Mesothelial cell of epicardium (in vitro differentiated cells): ENCODE measurements around the gene PREX1. TPM values are rescaled to one million over a fixed set of nuclear protein-coding genes. Genes with fewer than 3 reads are reported as not detected.
A peak's percentile ranks its signal among the peaks of the same experiment; 100 is the strongest.

Experiments used
- DNase-seq, 2 experiments: peaks; one replicate each; pipeline ENCODE4 v3.0.0; 2021; ENCODE audit warnings: low spot score in 2 of 2; ENCODE audit not compliant: unreplicated experiment in 2 of 2
- H3K27ac Mint-ChIP-seq: 2 replicates; pipeline ENCODE4 v1.8.0; 2021; ENCODE audit warnings: mixed read lengths
- H3K27me3 Mint-ChIP-seq: 2 replicates; pipeline ENCODE4 v1.8.0; 2021; ENCODE audit warnings: low read depth, mixed read lengths
- H3K36me3 Mint-ChIP-seq: 2 replicates; pipeline ENCODE4 v1.8.0; 2021; ENCODE audit warnings: mixed read lengths
- H3K4me1 Mint-ChIP-seq: 2 replicates; pipeline ENCODE4 v1.8.0; 2021; ENCODE audit warnings: mixed read lengths
- H3K4me3 Mint-ChIP-seq: 2 replicates; pipeline ENCODE4 v1.8.0; 2021; ENCODE audit warnings: mild to moderate bottlenecking, moderate library complexity, mixed read lengths
- H3K9me3 Mint-ChIP-seq: 2 replicates; pipeline ENCODE4 v1.8.0; 2021; ENCODE audit warnings: mixed read lengths
- total RNA-seq: library from RNA; stranded (reverse); gene quantifications from 3 replicates; pipeline ENCODE4 v1.2.1, GENCODE V29; 2021
- TF ChIP-seq, protein P1 (sequence below): fragments of 200-600 bp; sonication (generic); IDR thresholded peaks from one replicate; pipeline ENCODE4 v1.5.0; 2021; ENCODE audit warnings: antibody characterized with exemption; ENCODE audit not compliant: unreplicated experiment

The PREX1 gene
- total RNA-seq, 1 donor from 2014 or later, result 8.3 TPM

DNA sequence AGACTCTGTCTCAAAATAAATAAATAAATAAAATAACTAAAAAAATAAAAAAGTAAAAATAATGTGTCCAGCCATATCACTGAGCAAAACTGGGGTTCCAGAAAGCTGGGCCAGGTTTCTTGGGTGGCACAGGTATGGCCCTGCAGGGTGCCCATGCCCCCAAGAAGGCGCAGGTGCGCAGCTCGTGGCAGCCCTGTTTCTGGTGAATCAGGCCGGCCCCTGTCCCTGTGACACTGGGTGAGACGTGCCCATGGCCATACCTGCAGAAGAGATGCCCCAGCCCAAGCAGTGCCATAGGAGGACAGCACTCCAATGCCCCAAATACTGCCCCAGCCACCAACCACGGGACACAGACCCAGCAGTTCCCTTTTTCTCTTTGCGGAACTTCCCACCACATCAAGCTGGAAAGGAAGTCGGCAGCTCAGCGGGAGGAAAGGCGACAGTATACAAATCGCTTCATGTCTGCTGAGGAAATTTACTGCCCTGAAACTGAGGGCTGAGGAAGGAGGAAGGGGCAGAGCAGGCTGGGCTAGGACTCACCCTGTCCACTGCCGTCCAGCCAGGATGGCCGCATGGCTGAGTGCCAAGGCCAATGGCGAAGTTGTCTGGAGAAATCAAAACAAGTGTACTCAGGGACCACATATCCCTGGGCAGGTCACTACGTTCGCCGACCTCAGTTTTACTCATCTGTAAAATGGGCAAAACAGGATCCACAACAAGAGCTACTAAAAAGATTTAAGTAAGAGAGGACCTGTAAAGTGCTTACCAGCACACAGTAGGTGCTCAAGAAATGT, 55.4 kb downstream of the PREX1 start:
- TF ChIP-seq, protein P1, sequence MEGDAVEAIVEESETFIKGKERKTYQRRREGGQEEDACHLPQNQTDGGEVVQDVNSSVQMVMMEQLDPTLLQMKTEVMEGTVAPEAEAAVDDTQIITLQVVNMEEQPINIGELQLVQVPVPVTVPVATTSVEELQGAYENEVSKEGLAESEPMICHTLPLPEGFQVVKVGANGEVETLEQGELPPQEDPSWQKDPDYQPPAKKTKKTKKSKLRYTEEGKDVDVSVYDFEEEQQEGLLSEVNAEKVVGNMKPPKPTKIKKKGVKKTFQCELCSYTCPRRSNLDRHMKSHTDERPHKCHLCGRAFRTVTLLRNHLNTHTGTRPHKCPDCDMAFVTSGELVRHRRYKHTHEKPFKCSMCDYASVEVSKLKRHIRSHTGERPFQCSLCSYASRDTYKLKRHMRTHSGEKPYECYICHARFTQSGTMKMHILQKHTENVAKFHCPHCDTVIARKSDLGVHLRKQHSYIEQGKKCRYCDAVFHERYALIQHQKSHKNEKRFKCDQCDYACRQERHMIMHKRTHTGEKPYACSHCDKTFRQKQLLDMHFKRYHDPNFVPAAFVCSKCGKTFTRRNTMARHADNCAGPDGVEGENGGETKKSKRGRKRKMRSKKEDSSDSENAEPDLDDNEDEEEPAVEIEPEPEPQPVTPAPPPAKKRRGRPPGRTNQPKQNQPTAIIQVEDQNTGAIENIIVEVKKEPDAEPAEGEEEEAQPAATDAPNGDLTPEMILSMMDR, result no peak
- Mint-ChIP-seq H3K36me3 (peaks cover 4% of the 10 kb centered on the region), H3K27ac (no peak overlapping the region), H3K9me3 (peaks cover 11% of the 10 kb centered on the region), H3K4me3 (no peak overlapping the region), H3K27me3 (peaks cover 11% of the 10 kb centered on the region), H3K4me1 (peaks cover 15% of the 10 kb centered on the region)
- DNase-seq, result no peak

DNA sequence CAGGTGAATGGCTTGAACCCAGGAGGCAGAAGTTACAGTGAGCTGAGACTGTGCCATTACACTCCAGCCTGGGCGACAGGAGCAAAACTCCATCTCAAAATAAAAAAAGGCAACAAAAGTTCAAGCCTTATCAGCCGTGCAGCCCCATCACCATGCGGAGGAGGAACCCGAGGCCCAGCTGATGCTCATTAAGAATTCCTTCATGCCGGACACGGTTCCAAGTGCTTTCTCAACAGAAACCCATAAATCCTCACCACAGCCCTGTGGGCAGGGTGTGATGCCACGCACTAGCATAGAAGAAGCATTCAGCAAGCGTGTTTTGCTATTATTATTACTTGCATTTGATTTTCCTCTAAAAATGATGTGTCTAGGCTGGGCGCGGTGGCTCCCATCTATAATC, 56.3 kb downstream of the PREX1 start:
- DNase-seq, result peak in 1 of 2 experiments; percentile 47
- Mint-ChIP-seq H3K4me3 (no peak overlapping the region), H3K27me3 (peaks cover 11% of the 10 kb centered on the region), H3K4me1 (peaks cover 15% of the 10 kb centered on the region), H3K9me3 (peaks cover 11% of the 10 kb centered on the region), H3K27ac (no peak overlapping the region), H3K36me3 (peaks cover 4% of the 10 kb centered on the region)
- TF ChIP-seq, protein P1, result no peak

DNA sequence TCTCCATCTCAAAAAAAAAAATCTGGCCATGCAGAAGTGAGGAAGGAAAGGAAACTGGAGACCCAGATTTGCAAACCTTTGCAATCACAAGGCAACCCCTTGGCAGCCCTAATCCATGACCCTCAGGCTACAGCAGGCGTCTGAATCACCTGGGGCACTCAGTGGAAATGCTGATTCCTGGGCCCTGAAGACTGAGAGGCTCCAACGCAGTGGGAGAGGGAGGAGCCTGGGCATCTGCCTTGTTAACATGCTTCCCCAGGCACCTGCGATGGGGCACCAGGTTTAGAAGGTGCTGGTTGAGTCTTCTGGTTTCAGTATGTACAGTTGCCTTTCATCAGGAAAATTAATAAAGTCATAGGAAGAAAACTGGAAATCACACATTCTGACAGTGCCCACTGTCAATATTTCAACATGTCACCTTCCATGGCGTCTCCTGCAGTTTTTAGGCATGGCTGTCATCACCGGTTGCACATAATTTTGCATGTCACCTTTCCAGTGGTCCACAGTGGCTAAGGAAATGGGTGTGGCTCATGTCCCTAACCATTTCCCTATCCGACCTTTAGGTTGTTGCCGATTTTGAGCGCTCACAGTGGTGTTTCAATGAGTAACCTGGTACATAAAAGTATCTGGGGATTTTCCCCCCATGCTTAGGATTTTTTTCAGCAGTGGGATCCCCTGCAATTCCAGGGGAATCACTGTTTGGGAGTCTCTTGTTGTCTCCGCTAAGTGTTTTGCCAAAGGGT, 56.9 kb downstream of the PREX1 start:
- TF ChIP-seq, protein P1, result no peak
- peaks cover 10% of the 10 kb centered on the region for H3K9me3 Mint-ChIP-seq
- no peak overlapping the region for H3K27ac Mint-ChIP-seq
- DNase-seq, result no peak
- peaks cover 11% of the 10 kb centered on the region for H3K27me3 Mint-ChIP-seq
- H3K4me1 Mint-ChIP-seq, result peaks cover 15% of the 10 kb centered on the region
- no peak overlapping the region for H3K4me3 Mint-ChIP-seq
- H3K36me3 Mint-ChIP-seq, result peaks cover 4% of the 10 kb centered on the region

DNA sequence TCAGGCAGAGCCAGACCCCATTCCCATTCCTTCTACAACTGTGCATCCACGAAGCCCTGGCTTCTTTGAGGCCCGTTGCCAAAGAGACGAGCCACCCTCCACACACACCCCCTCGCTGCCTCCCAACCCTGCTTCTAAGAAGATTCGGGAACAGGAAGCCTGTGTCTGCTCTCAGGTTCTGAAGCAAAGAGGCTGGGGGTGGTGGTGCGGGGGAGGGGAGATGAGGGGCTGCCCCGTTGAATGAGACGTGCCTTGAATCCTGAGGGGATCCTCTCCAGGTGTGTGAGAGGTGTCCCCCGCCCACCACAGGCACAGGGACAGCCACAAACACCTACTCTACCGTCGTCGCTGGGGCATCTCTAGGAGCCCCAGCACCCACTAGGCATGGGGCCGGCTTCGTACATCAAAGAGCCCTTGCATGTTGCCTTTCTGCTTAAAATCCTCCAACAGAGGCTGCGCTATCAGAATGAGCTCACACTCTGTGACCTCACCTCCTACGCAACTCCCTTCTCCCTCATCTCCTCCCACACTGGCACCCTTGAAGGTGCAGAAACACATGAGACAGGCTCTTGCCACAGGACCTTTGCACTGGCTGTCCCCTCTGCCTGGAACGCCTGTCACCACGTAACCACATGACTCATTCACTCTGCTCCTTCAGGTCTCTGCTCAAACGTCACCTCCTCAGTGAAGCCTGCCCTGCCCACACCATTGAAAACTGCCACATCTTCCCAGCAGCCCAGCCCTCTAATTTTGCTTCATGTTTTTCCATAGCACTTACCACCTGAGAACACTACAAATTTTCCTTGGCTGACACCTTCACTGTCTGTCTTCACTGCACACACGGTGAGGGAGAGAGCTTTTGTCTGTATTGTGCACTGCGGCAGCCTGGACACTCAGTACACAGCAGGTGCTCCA, 58.5 kb downstream of the PREX1 start:
- TF ChIP-seq, protein P1, result no peak
- H3K4me1 Mint-ChIP-seq, result peaks cover 15% of the 10 kb centered on the region
- peaks cover 6% of the 10 kb centered on the region for H3K9me3 Mint-ChIP-seq
- no peak overlapping the region for H3K27ac Mint-ChIP-seq
- no peak for DNase-seq
- H3K36me3 Mint-ChIP-seq, result no peaks in the 10 kb centered on the region
- H3K27me3 Mint-ChIP-seq, result peaks cover 11% of the 10 kb centered on the region
- no peak overlapping the region for H3K4me3 Mint-ChIP-seq
